ENCODE results near the gene THSD7B. TPM values are rescaled to one million over a fixed set of nuclear protein-coding genes. Genes with fewer than 3 reads are reported as not detected.

Gene THSD7B
- total RNA-seq, 2 donors from 2014 or later = 0.95 to 12.7 TPM

GRCh38 chr2:137383391-137383790 lies 618.0 kb downstream of the THSD7B start:
- Histone ChIP-seq H3K4me3 (no peak overlapping the region), H3K27me3 (replicated peaks; ENCODE audit: insufficient read depth) (no peaks in the 10 kb centered on the region), H3K4me1 (ENCODE audit: control insufficient read depth in 1 of 2, low read depth in 2 of 2) (no peaks in the 10 kb centered on the region), H3K36me3 (no peaks in the 10 kb centered on the region), H3K27ac (no peak overlapping the region), H3K9me3 (no peaks in the 10 kb centered on the region)
- DNase-seq (ENCODE audit: low spot score) = no peak
- TF ChIP-seq CTCF (IDR thresholded peaks at IDR 0.05) = no peak
- no peak for ATAC-seq (ENCODE audit: insufficient number of reproducible peaks, low FRiP score, low read depth)

- Histone ChIP-seq H3K4me3 (no peak overlapping the region), H3K36me3 (no peaks in the 10 kb centered on the region), H3K9me3 (no peaks in the 10 kb centered on the region), H3K27ac (no peak overlapping the region), H3K4me1 (ENCODE audit: control insufficient read depth in 1 of 2, low read depth in 2 of 2) (no peaks in the 10 kb centered on the region), H3K27me3 (replicated peaks; ENCODE audit: insufficient read depth) (no peaks in the 10 kb centered on the region)
- ATAC-seq (ENCODE audit: insufficient number of reproducible peaks, low FRiP score, low read depth) = no peak
- no peak for DNase-seq (ENCODE audit: low spot score)
- no peak for TF ChIP-seq CTCF (IDR thresholded peaks at IDR 0.05)
Observed at GRCh38 chr2:137387044-137387443, 621.7 kb downstream of the THSD7B start.

GRCh38 chr2:137405496-137405895 lies 640.2 kb downstream of the THSD7B start:
- no peak overlapping the region for H3K4me3 ChIP-seq
- no peak for DNase-seq (ENCODE audit: low spot score)
- H3K36me3 ChIP-seq = no peaks in the 10 kb centered on the region
- H3K9me3 ChIP-seq = no peaks in the 10 kb centered on the region
- TF ChIP-seq CTCF (IDR thresholded peaks at IDR 0.05) = no peak
- no peaks in the 10 kb centered on the region for H3K4me1 ChIP-seq (ENCODE audit: control insufficient read depth in 1 of 2, low read depth in 2 of 2)
- no peak overlapping the region for H3K27ac ChIP-seq
- H3K27me3 ChIP-seq (replicated peaks; ENCODE audit: insufficient read depth) = no peaks in the 10 kb centered on the region
- no peak for ATAC-seq (ENCODE audit: insufficient number of reproducible peaks, low FRiP score, low read depth)

GRCh38 chr2:137411585-137411984 lies 646.2 kb downstream of the THSD7B start:
- H3K9me3 ChIP-seq = no peaks in the 10 kb centered on the region
- TF ChIP-seq CTCF (IDR thresholded peaks at IDR 0.05) = no peak
- no peaks in the 10 kb centered on the region for H3K27me3 ChIP-seq (replicated peaks; ENCODE audit: insufficient read depth)
- no peak overlapping the region for H3K27ac ChIP-seq
- ATAC-seq (ENCODE audit: insufficient number of reproducible peaks, low FRiP score, low read depth) (no peak), DNase-seq (ENCODE audit: low spot score) (no peak)
- no peaks in the 10 kb centered on the region for H3K4me1 ChIP-seq (ENCODE audit: control insufficient read depth in 1 of 2, low read depth in 2 of 2)
- no peaks in the 10 kb centered on the region for H3K36me3 ChIP-seq
- H3K4me3 ChIP-seq = no peak overlapping the region

GRCh38 chr2:137420744-137421143 lies 655.4 kb downstream of the THSD7B start:
- Histone ChIP-seq H3K36me3 (no peaks in the 10 kb centered on the region), H3K4me3 (no peak overlapping the region), H3K27ac (no peak overlapping the region), H3K9me3 (no peaks in the 10 kb centered on the region), H3K27me3 (replicated peaks; ENCODE audit: insufficient read depth) (no peaks in the 10 kb centered on the region), H3K4me1 (ENCODE audit: control insufficient read depth in 1 of 2, low read depth in 2 of 2) (no peaks in the 10 kb centered on the region)
- no peak for ATAC-seq (ENCODE audit: insufficient number of reproducible peaks, low FRiP score, low read depth)
- DNase-seq (ENCODE audit: low spot score) = no peak
- no peak for TF ChIP-seq CTCF (IDR thresholded peaks at IDR 0.05)
